Embryonic facial prominence (tissue), 1 donor: ENCODE results near the gene SIRT6.
"Not testable (repeated sequence)": the region's sequence is repeated elsewhere in the genome, so short reads cannot be mapped to it uniquely, and the experiment has no call there.

Experiments
- DNase-seq: peaks from one replicate; pipeline ENCODE4 v3.0.0-alpha.2; 2016; ENCODE audit errors: extremely low spot score

The SIRT6 gene

GRCh38 chr19:4136680-4137088, 45.7 kb downstream of the SIRT6 start:
- no peak for DNase-seq

- DNase-seq = not testable (repeated sequence)
Observed at GRCh38 chr19:4135386-4135785, 47.0 kb downstream of the SIRT6 start.

- DNase-seq = no peak
Observed at GRCh38 chr19:4134351-4134750, 48.0 kb downstream of the SIRT6 start.

GRCh38 chr19:4130744-4131438, 51.5 kb downstream of the SIRT6 start:
- no peak for DNase-seq

GRCh38 chr19:4129050-4129449, 53.3 kb downstream of the SIRT6 start:
- DNase-seq = not testable (repeated sequence)

- DNase-seq = not testable (repeated sequence)
Observed at GRCh38 chr19:4127322-4127721, 55.0 kb downstream of the SIRT6 start.

GRCh38 chr19:4124638-4125037, 57.7 kb downstream of the SIRT6 start:
- no peak for DNase-seq
